OCI-LY3 (cell line): ENCODE measurements around the gene SHC3.

ENCODE experiments used
- H2AFZ ChIP-seq: fragments of 200-600, 300-600 bp; shearing (Covaris generic); 2 replicates; pipeline ENCODE4 v1.6.0; 2014; ENCODE audit warnings: antibody characterized with exemption, low read depth, low read length
- H3K27ac ChIP-seq: fragments of 200-600, 300-600 bp; sonication (generic); 2 replicates; pipeline ENCODE4 v1.5.1; 2014; ENCODE audit warnings: mild to moderate bottlenecking, low read length, moderate library complexity, mixed read lengths
- H3K27me3 ChIP-seq: fragments of 200-600, 300-600 bp; sonication (generic); 2 replicates; pipeline ENCODE4 v1.6.1; 2014; ENCODE audit warnings: low read depth, low read length, mixed read lengths
- H3K36me3 ChIP-seq: fragments of 200-600, 300-600 bp; sonication (generic); replicated peaks from 2 replicates; pipeline ENCODE3; 2014; ENCODE audit warnings: low read depth, low read length, mixed read lengths
- H3K4me1 ChIP-seq: fragments of 300-600, 200-600 bp; sonication (generic); 2 replicates; pipeline ENCODE4 v1.6.1; 2014; ENCODE audit warnings: low read length, mixed read lengths
- H3K4me2 ChIP-seq: fragments of 200-600, 300-600 bp; sonication (generic); 2 replicates; pipeline ENCODE4 v1.6.1; 2014; ENCODE audit warnings: low read length, mixed read lengths
- H3K4me3 ChIP-seq: fragments of 300-600, 200-600 bp; sonication (generic); 2 replicates; pipeline ENCODE4 v1.5.1; 2014; ENCODE audit warnings: antibody characterized with exemption, mild to moderate bottlenecking, low read length, moderate library complexity
- H3K79me2 ChIP-seq: fragments of 300-600, 200-600 bp; shearing (Covaris generic); 2 replicates; pipeline ENCODE4 v1.6.1; 2014; ENCODE audit warnings: mild to moderate bottlenecking, low read length, mixed read lengths
- H3K9ac ChIP-seq: fragments of 300-600, 200-600 bp; shearing (Covaris generic); 2 replicates; pipeline ENCODE4 v1.6.0; 2014; ENCODE audit warnings: mild to moderate bottlenecking, low read length, moderate library complexity
- H3K9me3 ChIP-seq: fragments of 200-600, 300-600 bp; shearing (Covaris generic); 2 replicates; pipeline ENCODE4 v1.6.1; 2014; ENCODE audit warnings: low read length, mixed read lengths; ENCODE audit not compliant: insufficient read depth
- H4K20me1 ChIP-seq: fragments of 200-600, 300-600 bp; sonication (generic); 2 replicates; pipeline ENCODE4 v1.6.1; 2016; ENCODE audit warnings: low read length, mixed read lengths; ENCODE audit not compliant: insufficient read depth
- CTCF ChIP-seq: fragments of 200-600, 300-600 bp; sonication (generic); IDR thresholded peaks from 2 replicates; pipeline ENCODE4 v1.5.1; 2014; ENCODE audit warnings: antibody characterized with exemption, low read length, low read depth
- EZH2phosphoT487 ChIP-seq: fragments of 200-600 bp; shearing (Covaris generic); IDR thresholded peaks from 2 replicates; pipeline ENCODE4 v1.6.1; 2018; ENCODE audit warnings: antibody characterized with exemption, mixed run types, low read depth

SHC3 gene

GRCh38 chr9:89112243-89112642, 66.4 kb downstream of the SHC3 start:
- H3K79me2 ChIP-seq, result no peaks in the 10 kb centered on the region
- no peaks in the 10 kb centered on the region for H4K20me1 ChIP-seq
- no peaks in the 10 kb centered on the region for H3K4me1 ChIP-seq
- peaks cover 14% of the 10 kb centered on the region; the same call in 1 of the 2 replicates for H3K27me3 ChIP-seq
- no peak overlapping the region for H3K9ac ChIP-seq
- TF ChIP-seq CTCF (no peak), EZH2phosphoT487 (no peak)
- no peak overlapping the region for H3K4me2 ChIP-seq
- no peak overlapping the region for H3K27ac ChIP-seq
- no peak overlapping the region for H2AFZ ChIP-seq
- H3K9me3 ChIP-seq, result no peaks in the 10 kb centered on the region
- H3K36me3 ChIP-seq, result no peaks in the 10 kb centered on the region
- no peak overlapping the region for H3K4me3 ChIP-seq

GRCh38 chr9:89109666-89110065, 69.0 kb downstream of the SHC3 start:
- Histone ChIP-seq H3K79me2 (no peaks in the 10 kb centered on the region), H3K27me3 (peaks cover 14% of the 10 kb centered on the region; the same call in 1 of the 2 replicates), H3K27ac (no peak overlapping the region), H3K4me2 (no peak overlapping the region), H3K36me3 (no peaks in the 10 kb centered on the region), H3K4me1 (no peaks in the 10 kb centered on the region), H3K9me3 (no peaks in the 10 kb centered on the region), H2AFZ (no peak overlapping the region), H4K20me1 (no peaks in the 10 kb centered on the region), H3K4me3 (no peak overlapping the region), H3K9ac (no peak overlapping the region)
- no peak for TF ChIP-seq EZH2phosphoT487
- TF ChIP-seq CTCF, result no peak

GRCh38 chr9:89107406-89107805, 71.2 kb downstream of the SHC3 start:
- no peak overlapping the region for H3K27ac ChIP-seq
- H3K9me3 ChIP-seq, result no peaks in the 10 kb centered on the region
- TF ChIP-seq EZH2phosphoT487, result no peak
- TF ChIP-seq CTCF, result no peak
- H3K79me2 ChIP-seq, result no peaks in the 10 kb centered on the region
- H3K9ac ChIP-seq, result no peak overlapping the region
- H3K27me3 ChIP-seq, result peaks cover 19% of the 10 kb centered on the region; the same call in 1 of the 2 replicates
- no peaks in the 10 kb centered on the region for H3K36me3 ChIP-seq
- H3K4me2 ChIP-seq, result no peak overlapping the region
- H4K20me1 ChIP-seq, result no peaks in the 10 kb centered on the region
- no peak overlapping the region for H3K4me3 ChIP-seq
- H3K4me1 ChIP-seq, result no peaks in the 10 kb centered on the region
- H2AFZ ChIP-seq, result no peak overlapping the region

GRCh38 chr9:89106224-89106851, 72.3 kb downstream of the SHC3 start:
- TF ChIP-seq EZH2phosphoT487 (no peak), CTCF (no peak)
- H3K9me3 ChIP-seq, result no peaks in the 10 kb centered on the region
- no peaks in the 10 kb centered on the region for H3K36me3 ChIP-seq
- no peak overlapping the region for H3K27ac ChIP-seq
- no peak overlapping the region for H3K4me3 ChIP-seq
- H2AFZ ChIP-seq, result no peak overlapping the region
- H3K27me3 ChIP-seq, result peaks cover 12% of the 10 kb centered on the region; the same call in 1 of the 2 replicates
- no peaks in the 10 kb centered on the region for H4K20me1 ChIP-seq
- H3K4me1 ChIP-seq, result no peaks in the 10 kb centered on the region
- H3K9ac ChIP-seq, result no peak overlapping the region
- H3K4me2 ChIP-seq, result no peak overlapping the region
- no peaks in the 10 kb centered on the region for H3K79me2 ChIP-seq
